ENCODE measurements around the gene SERINC2.
A peak's percentile ranks its signal among the peaks of the same experiment; 100 is the strongest.
"Not testable (repeated sequence)": the region's sequence is repeated elsewhere in the genome, so short reads cannot be mapped to it uniquely, and the experiment has no call there.

The SERINC2 gene

DNA sequence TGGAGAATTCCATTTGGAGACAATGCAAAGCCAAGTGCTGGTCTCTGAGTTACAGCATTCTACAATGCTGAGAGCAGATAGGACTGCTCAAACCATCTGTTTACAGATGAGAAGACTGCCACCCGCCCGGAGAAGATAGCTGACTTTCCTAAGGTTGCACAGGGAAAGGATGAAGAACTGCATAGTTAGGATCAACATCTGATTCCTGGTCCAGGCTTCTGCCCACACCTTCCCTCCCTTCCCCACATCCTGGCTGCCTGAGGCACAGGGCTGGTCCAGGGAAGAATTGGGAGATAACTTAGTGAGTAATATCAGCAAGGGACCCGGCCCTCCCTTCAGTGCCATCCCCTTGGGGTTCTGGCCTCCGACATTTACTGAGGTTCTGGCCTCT is 2.0 kb downstream of the SERINC2 start:
- no peak for DNase-seq (ENCODE audit: low read depth in 2 of 2)

DNA sequence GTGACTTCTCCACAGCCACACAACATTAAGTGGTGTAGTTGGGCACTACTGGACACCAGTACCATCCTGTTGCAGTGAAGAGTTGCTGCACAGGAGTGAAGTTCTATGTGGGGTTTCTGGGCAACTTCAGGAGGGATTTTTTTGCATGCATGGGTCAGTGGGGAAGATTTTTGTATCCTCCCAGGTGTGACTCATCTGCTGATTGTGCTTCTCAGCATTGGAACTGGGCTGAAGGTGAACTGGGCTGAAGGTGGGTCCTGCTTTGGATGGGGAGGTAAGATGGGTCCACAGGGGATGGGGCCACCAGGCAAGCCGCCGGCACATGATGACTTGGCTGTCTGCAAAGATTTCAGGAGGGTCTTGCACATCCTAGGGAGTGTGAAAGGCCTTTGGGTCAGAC is 2.6 kb downstream of the SERINC2 start:
- no peak for DNase-seq (ENCODE audit: low read depth in 2 of 2)

DNA sequence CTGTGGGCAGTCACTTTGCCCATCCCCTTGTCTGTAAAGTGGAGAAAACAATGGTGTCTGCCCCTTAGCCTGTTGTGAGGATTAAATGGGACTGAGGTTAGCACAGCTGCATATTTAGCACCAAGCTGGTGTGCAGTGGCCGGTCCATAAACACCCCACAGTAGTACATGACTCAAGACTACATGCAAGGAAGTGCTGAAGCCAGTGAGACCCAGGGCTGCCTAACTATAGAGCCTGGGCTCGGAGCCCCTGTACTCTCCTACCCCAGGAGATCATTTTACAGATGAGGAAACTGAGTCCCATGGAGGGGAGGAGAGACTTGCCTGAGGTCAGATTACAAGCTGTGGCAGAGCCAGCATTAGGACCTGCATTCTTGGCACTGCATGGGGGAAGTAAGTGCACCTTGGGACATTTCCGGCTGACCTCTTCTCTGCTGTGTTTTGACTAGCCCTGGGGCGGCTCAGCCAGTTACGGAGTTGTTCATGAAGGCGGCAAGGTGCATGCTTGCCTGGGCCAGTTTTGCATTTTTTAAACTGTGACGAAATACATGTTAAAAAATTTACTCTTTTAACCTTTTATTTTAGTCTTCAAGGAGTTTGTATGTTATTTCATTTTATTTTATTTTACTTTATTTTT is 3.2 kb downstream of the SERINC2 start:
- DNase-seq (ENCODE audit: low read depth in 2 of 2) = no peak

DNA sequence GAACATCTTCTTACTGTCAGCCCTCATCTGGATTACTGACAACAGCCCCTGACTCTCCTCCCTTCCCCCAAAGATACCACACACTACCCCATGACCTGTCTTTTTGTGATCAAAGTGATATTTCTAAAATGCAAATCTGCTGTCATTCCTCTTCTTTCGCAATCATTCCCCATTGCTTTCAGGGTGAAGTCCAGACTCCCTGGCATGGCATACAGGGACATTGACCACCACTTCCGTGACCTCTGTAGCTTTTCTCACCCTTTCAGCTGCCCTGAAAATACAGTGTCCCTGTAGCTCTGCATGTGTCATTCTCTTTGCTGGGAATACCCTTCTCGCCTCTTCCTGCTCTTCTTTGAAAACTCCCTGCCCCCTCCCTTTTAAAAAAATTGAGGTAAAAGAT is 4.1 kb downstream of the SERINC2 start:
- DNase-seq (ENCODE audit: low read depth in 2 of 2) = no peak

DNA sequence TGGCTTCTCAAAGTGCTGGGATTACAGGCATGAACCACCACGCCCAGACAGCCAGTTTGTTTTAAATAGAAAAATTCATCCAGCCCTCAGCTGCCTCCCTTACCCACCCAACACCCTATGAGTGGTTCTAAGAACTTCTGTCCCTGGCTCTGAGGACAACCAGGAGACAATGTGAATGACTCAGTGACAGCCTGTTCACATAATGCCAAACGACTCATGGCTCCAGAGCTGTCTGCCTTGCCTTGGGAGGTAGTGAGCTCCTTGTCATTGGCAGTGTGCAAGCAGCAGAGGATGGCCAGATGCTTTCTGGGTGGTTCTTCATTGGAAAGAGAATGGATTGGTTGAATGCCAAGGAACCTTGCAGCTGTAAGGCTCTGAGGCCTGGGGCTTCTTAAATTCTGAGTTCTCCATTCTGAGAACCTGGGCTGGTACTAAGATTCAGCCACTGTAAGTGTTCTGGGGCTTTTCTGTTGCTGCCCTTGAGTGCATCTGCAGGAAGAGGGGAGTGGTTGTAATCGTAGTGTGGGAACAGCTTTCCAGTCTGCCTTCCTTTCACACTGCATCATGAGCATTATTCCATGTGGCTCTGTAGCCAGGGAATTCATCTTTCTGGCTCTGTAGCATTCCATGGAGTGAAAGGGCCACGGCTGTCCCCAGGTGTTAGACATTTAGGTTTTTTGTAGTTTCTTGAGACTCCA is 5.8 kb downstream of the SERINC2 start:
- no peak for DNase-seq (ENCODE audit: low read depth in 2 of 2)

DNA sequence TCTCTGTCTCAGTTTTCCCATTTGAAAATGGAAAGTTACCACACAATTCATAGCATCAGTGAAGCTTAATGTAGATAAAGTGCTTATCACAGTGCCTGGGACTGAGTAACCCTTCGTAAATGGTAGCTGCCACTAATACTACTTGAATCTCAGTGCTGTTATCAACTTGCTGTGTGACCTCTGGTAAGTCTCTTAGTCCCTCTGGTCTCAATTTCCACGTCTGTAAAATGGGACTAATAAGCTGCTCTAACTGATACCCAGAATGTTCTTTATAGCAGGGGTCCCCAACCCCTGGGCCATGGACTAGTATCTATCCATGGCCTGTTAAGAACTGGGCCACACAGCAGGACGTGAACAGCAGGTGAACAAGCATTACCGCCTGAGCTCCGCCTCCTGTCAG is 7.7 kb downstream of the SERINC2 start:
- DNase-seq (ENCODE audit: low read depth in 2 of 2) = no peak

DNA sequence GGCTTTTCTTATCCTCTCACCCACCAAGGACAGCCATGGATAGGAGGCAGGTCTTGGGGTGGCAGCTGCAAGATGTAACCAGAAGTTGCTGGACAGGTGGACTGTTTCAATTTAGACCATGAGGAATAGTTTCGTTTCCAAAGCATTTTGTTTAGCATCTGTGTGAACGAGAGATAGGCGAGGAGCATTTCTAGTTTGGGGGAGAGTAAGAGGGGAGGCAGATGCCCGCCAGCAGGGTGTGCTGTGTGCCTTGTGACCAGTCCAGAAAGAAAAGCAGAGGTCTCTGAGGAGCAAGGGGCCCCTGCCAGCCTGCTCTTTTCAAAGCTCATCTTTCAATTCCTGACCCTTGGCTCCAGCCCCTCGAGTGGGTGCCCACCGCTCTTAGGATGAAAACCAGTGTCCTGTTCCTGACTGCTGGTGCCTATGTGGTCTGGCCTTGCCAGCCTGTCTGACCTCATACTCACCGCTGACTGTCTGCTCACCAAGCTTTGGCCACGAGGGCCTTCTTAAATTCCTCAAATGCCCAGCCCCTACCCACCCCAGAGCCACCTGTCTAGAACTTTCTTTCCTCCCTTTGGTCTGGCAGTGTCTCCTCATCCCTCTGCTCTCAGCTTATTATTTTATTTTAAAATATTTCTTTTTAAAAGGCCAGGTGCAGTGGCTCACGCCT is 8.5 kb downstream of the SERINC2 start:
- no peak for DNase-seq (ENCODE audit: low read depth in 2 of 2)

GRCh38 chr1:31422505-31423319 is 9.7 kb downstream of the SERINC2 start:
- DNase-seq (ENCODE audit: low read depth in 2 of 2) = peak; percentile 40 to 44

DNA sequence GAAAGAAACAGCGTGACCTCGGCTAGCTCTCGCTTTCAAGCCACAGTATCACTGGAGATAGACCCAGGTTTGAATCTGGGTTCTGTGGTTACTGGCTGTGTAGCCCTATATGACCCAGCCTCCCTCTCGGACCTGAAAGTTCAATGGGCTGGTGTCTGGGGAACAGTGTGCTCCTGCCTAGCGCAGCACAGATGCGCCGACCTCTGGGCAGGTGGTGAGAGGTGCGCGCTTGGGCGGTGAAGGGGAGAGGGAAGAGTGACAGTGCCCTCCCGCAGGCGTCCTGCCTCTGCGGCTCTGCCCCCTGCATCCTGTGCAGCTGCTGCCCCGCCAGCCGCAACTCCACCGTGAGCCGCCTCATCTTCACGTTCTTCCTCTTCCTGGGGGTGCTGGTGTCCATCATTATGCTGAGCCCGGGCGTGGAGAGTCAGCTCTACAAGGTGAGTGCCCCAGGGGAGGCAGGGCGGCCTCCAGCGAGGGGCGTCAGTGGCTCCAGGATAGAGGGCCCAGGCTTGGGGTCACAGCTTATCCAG is 10.5 kb downstream of the SERINC2 start:
- no peak for DNase-seq (ENCODE audit: low read depth in 2 of 2)

- DNase-seq (ENCODE audit: low read depth in 2 of 2) = no peak
Observed at GRCh38 chr1:31424568-31424967, 11.6 kb downstream of the SERINC2 start.

GRCh38 chr1:31425301-31426081 is 12.5 kb downstream of the SERINC2 start:
- DNase-seq (ENCODE audit: low read depth in 2 of 2) = no peak

- no peak for DNase-seq (ENCODE audit: low read depth in 2 of 2)
Observed at GRCh38 chr1:31426249-31426922, 13.4 kb downstream of the SERINC2 start.

- no peak for DNase-seq (ENCODE audit: low read depth in 2 of 2)
Observed at GRCh38 chr1:31427322-31427721, 14.3 kb downstream of the SERINC2 start.

DNA sequence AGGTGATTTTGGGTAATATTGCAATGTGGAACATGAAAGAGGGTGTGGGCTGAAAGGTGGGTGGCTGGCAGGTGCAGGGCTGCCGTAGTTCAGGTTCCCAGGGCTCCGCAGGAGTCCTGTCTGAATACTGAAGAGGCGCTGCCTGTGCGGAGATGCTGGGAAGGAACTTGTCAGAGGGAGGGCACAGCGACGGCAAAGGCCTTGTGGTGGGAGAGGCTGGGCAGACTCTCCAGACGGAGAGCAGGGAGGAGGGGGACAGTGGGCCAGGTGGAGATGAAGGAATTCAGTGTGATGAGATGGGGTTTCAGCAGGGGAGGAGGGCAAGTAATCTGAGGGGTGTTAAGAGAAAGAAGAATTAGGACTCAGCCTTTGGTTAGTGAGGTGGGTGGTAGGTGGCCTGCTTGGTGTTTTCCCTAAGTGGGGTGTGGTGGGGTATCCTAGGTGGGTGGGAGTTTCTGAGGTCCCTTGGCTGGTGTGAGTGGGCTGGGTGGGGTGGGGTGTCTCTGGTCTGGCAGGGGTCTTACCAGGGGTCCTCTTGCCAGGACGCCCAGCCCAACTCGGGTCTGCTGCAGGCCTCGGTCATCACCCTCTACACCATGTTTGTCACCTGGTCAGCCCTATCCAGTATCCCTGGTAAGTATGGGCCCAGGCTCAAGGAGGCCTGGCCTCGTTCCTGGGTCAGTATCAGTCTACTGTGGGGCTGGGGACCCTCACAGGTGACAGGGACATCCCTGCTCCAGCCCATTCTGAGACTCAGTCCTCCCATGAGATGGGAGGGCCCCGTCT is 15.6 kb downstream of the SERINC2 start:
- DNase-seq (ENCODE audit: low read depth in 2 of 2) = no peak

GRCh38 chr1:31429583-31429982 is 16.6 kb downstream of the SERINC2 start:
- DNase-seq (ENCODE audit: low read depth in 2 of 2) = no peak

GRCh38 chr1:31431351-31432257 is 18.6 kb downstream of the SERINC2 start:
- DNase-seq (ENCODE audit: low read depth in 2 of 2) = not testable (repeated sequence)

- DNase-seq (ENCODE audit: low read depth in 2 of 2) = no peak
Observed at GRCh38 chr1:31432592-31433395, 19.8 kb downstream of the SERINC2 start.

DNA sequence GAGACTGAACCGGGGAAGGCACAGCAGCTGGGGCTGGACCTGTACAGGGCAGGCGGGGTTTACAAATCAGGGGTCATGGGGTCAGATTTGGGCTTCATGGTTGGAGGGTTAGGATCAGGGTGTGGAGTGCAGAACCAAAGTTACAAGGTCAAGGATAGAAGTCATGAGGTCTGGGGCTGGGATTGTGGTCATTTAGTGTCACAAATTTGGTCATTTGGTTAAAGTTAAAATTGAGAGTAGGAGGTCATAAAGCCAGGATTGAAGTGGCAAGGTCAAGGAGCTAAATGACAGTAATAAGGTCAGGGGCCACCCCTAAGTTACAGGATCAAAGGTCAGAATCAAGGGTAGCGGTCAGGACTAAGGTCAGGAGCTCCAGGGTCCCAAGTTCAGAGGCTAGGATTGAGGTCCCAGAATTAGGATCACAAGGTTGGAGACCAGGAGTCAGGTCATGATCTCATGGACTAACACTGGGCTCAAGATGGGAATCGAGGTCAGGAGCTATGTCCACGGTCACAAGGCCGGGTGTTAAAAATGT is 20.4 kb downstream of the SERINC2 start:
- DNase-seq (ENCODE audit: low read depth in 2 of 2) = no peak

Measured in stimulated activated CD8-positive, alpha-beta memory T cell treated with anti-CD3 and anti-CD28 coated beads, Interleukin-7, amount 100 ng/mL, for 4 hours (primary cell).